ENCODE measurements around the gene GPN1.
"Not testable (repeated sequence)": the region's sequence is repeated elsewhere in the genome, so short reads cannot be mapped to it uniquely, and the experiment has no call there.

The GPN1 gene

DNA sequence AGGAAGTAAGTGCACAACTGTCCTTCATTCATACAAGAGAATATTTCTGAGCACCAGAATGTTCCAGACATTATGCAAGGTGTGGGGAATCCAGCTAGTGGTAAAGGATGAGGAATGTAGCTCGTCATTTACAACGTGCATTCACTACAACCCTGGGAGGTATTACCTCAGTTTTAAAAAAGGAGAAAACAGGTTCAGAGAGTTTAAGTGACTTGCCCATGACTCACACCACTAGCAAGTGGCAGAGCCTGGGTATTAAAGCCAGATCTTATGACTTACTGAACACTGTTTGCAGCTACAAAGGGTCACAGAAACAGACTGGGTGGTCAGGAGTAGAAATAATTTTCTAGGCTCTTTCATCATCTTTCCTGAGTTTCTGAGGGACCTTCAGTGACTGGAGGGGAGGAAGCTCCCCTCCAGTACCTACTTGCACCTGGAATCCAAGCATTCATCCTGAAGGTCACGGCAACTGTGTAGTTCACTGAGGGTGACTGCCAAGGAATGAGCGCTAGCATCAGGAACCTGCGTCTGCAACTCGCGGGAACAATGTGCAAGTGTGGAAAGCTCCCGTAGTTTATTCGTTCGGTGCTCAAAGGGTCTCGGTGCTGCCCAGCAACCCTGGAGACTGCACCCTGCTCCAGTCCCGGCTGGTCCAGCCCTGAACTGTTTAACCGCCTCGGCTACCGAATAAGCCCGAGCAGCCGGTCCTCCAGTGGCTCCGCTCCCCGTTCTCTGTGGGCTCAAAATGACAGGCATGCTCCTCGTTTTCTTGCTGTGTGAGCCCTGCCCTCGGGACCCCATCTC is 685 bp upstream of the GPN1 start:
- in situ Hi-C loops (cut with MboI; ENCODE audit: low sequenced_read_pairs, unreplicated experiment): no loop called here
- no peak for DNase-seq (ENCODE audit: low spot score)
- TF ChIP-seq, protein P1, sequence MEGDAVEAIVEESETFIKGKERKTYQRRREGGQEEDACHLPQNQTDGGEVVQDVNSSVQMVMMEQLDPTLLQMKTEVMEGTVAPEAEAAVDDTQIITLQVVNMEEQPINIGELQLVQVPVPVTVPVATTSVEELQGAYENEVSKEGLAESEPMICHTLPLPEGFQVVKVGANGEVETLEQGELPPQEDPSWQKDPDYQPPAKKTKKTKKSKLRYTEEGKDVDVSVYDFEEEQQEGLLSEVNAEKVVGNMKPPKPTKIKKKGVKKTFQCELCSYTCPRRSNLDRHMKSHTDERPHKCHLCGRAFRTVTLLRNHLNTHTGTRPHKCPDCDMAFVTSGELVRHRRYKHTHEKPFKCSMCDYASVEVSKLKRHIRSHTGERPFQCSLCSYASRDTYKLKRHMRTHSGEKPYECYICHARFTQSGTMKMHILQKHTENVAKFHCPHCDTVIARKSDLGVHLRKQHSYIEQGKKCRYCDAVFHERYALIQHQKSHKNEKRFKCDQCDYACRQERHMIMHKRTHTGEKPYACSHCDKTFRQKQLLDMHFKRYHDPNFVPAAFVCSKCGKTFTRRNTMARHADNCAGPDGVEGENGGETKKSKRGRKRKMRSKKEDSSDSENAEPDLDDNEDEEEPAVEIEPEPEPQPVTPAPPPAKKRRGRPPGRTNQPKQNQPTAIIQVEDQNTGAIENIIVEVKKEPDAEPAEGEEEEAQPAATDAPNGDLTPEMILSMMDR (IDR thresholded peaks at IDR 0.05; ENCODE audit: borderline replicate concordance, control extremely low read depth, extremely low read depth, insufficient read depth, missing control alignments): no peak

GRCh38 chr2:27630257-27630656 is 1.4 kb downstream of the GPN1 start:
- in situ Hi-C loops (cut with MboI; ENCODE audit: low sequenced_read_pairs, unreplicated experiment); DNase-seq (ENCODE audit: low spot score): not testable (repeated sequence)

DNA sequence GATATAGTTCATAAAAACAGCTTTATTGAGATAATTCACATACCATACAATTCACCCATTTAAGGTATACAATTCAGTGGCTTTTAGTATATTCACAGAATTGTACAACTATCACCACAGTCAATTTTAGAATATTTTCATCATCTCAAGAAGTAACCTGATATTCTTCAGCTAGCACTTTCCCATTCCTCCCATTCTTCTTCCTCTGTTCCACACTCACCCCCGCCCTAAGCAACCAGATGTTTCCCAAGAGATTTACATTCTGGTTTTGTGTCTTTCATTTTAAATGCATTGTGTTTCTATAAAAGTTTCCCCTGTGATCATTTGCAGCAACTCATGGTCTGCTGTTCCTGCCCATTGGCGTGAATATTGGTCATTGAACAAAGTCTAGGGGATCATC is 5.4 kb downstream of the GPN1 start:
- TF ChIP-seq, protein P1 (IDR thresholded peaks at IDR 0.05; ENCODE audit: borderline replicate concordance, control extremely low read depth, extremely low read depth, insufficient read depth, missing control alignments): no peak
- no peak for DNase-seq (ENCODE audit: low spot score)
- in situ Hi-C loops (cut with MboI; ENCODE audit: low sequenced_read_pairs, unreplicated experiment): no loop called here

DNA sequence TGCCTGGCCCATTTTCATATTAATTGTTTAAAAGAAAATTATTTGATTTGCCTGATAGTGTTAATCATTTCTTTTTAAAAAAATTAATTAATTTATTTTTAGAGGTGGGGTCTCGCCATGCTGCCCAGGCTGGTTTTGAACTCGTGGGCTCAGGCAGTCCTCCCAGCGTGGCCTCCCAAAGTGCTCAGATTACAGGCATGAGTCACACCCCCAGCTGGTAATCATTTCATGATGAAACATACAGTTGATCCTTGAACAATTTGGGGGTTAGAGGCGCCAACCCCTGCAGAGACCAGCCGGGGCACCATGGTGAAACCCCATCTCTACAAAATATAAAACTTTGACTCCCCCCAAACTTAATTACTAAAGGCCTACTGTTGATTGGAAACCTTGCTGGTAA is 7.9 kb downstream of the GPN1 start:
- in situ Hi-C loops (cut with MboI; ENCODE audit: low sequenced_read_pairs, unreplicated experiment): no loop called here
- DNase-seq (ENCODE audit: low spot score): no peak
- TF ChIP-seq, protein P1 (IDR thresholded peaks at IDR 0.05; ENCODE audit: borderline replicate concordance, control extremely low read depth, extremely low read depth, insufficient read depth, missing control alignments): no peak

DNA sequence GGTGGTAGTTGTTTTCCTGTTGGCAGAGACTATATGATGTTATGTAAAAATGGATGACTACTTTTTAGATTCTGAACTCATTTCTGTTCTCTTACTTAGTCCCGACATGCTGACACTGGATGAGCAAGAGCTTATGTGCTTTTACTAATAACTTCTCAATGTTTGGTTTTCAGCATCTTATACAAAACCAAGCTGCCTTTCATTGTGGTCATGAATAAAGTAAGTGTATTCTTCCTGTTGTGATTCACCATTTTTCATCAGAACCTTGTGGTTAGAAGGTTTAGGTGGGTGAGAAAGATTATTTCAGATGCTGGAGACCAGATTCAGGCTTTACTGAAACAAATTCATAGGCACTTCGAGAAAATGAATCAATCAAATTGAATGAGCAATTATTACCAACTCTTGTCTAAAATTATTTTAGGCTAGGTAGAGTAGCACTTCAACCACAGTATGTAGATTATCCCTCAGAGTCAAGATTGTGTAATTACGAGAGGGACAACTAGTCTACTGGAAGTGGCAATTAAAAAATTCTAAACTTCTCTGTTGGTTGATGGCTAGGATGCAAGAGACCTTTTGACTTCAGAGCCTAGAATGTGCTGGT is 9.3 kb downstream of the GPN1 start:
- TF ChIP-seq, protein P1 (IDR thresholded peaks at IDR 0.05; ENCODE audit: borderline replicate concordance, control extremely low read depth, extremely low read depth, insufficient read depth, missing control alignments): no peak
- in situ Hi-C loops (cut with MboI; ENCODE audit: low sequenced_read_pairs, unreplicated experiment): no loop called here
- DNase-seq (ENCODE audit: low spot score): no peak

- in situ Hi-C loops (cut with MboI; ENCODE audit: low sequenced_read_pairs, unreplicated experiment): no loop called here
- no peak for DNase-seq (ENCODE audit: low spot score)
These were observed 9.9 kb downstream of the GPN1 start for GRCh38 chr2:27638709-27639108.

More at GRCh38 chr2:27638709-27639108, 9.9 kb downstream of the GPN1 start:
- TF ChIP-seq, protein P1 (IDR thresholded peaks at IDR 0.05; ENCODE audit: borderline replicate concordance, control extremely low read depth, extremely low read depth, insufficient read depth, missing control alignments): no peak

Measured in GM13976 (cell line).